Kidney capillary endothelial cell (primary cell): Measurements from ENCODE around the gene CFD.
"Not testable (repeated sequence)": the region's sequence is repeated elsewhere in the genome, so short reads cannot be mapped to it uniquely, and the experiment has no call there.

Experiments used
- DNase-seq: peaks from one replicate; pipeline ENCODE4 v3.0.0-alpha.2; 2018; ENCODE audit warnings: low spot score

CFD gene

DNA sequence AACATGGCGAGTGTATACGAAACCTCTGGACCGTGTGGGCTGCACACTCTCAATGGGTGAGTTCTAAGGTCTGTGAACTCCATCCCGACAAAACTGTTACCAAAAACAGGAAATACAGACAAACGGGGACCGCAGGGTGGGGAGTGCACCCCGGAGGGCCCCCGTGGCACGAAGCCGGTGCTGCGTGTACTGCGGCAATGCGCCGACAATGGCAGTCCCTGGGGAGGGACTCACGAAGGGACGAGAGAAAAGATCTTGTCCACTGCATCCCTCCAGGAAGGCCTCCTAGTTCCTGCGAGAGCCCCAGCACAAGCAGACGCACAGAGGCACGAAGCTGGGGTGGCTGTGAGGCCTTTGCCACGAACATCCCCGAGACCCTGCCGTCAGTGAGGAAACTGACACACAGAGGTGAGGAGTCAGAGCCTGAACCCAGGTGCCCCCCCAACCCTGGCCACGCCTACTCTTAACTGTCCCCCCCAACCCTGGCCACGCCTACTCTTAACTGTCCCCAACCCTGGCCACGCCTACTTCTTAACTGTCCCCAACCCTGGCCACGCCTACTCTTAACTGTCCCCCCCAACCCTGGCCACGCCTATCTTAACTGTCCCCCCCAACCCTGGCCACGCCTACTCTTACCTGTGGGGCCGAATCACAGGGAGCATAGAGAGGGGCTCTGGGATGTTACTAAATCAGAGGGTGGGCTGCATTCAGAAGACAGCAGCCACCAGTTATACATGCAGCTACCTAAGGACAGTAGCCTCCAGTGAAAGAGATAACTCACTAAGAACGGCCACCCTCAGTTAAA lies 29.3 kb downstream of the CFD start:
- no peak for DNase-seq

DNA sequence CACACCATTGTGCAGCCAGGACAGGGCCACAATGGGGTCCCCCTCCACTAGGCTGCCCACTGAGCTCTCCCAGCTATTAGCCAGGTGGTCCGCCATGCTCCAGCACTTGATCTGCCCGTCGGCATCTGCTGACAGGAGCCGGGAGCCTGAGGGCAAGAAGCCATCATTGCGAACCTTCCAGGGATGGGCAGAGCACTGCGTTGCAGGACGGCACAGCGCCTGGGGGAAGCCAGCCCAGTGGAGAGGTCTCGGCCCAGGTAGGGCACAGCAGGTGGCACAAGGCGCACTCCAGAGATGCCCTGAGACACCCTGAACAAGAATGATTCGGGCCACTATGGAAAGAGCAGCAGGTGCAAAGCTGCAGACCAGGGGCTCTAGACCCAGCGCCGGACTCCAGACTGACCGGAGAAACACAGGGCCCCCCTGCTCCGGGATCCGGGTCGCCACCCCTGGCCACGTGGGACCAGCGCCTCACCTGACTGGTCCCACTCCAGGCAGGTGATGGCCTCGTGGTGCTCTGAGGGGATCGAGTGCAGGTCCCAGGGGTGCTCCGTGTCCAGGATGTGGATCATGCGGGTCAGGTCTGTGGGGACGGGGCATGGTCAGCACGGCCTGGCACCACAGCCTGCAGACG lies 30.3 kb downstream of the CFD start:
- DNase-seq = no peak

DNA sequence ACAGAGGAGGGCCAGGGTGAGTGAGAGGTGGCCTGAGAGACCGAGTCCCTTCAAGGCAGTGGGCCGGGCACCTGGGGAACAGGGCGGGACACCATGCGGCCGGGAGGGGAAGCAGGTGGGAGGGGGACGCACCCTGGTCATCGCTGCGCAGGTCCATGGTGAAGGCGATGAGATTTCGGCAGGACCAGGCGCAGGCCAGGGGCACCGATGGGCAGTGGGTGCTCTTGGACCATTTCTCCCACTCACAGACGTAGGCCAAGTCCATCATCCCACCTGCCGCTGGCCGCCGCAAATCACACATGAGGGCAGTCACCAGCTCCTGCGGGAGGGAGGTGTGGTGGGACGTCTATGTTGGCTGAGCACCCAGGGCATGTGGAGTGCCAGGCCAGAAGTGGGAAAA lies 31.4 kb downstream of the CFD start:
- no peak for DNase-seq

DNA sequence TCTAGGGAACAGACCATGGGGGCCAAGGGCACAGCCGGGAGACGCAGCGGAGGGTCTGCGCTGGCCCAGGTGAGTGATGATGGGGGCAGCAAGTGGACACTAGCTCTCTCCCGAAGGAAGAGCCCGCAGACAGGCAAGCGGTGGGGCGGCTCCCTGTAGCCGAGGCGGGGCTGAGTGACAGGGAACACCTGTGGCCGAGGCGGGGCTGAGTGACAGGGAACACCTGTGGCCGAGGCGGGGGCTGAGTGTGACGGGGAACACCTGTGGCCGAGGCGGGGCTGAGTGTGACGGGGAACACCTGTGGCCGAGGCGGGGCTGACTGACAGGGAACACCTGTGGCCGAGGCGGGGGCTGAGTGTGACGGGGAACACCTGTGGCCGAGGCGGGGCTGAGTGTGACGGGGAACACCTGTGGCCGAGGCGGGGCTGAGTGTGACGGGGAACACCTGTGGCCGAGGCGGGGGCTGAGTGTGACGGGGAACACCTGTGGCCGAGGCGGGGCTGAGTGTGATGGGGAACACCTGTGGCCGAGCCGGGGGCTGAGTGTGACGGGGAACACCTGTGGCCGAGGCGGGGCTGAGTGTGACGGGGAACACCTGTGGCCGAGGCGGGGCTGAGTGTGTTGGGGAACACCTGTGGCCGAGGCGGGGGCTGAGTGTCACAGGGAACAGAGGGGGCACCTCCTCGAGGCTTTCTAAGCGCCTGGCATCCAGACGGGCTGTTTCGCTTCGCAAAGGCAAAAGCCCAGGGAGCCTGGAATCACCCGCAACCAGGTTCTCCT lies 32.1 kb downstream of the CFD start:
- not testable (repeated sequence) for DNase-seq

DNA sequence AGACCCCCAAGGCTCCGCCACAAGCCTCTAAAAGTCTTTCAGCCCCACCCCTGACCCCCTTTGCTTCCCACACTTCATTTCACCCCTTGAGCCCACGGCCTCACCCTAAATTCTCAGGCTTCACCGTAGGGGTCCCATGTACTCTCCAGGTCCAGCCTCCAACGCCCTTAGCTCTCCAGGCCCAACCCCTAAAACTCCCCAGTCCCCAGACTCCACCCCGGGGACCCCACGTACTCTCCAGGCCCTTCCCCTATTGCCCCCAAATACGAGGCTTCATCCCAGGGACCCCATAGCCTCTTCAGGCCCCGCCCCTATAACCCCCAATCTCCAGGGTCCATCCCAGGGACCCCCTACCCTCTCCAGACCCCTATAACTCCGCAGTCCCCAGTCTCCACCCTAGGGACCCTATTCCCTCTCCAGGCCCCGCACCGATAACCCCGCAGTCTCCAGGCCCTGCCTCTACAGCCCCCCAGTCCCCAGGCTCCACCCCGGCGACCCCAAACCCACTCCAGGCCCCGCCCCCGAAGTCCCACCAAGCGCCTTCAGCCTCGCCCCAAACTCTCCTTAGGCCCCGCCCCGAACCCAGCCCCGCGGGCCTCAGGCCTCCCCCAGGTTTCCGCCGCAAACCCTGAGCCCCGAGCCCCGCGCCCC lies 32.9 kb downstream of the CFD start:
- no peak for DNase-seq

DNA sequence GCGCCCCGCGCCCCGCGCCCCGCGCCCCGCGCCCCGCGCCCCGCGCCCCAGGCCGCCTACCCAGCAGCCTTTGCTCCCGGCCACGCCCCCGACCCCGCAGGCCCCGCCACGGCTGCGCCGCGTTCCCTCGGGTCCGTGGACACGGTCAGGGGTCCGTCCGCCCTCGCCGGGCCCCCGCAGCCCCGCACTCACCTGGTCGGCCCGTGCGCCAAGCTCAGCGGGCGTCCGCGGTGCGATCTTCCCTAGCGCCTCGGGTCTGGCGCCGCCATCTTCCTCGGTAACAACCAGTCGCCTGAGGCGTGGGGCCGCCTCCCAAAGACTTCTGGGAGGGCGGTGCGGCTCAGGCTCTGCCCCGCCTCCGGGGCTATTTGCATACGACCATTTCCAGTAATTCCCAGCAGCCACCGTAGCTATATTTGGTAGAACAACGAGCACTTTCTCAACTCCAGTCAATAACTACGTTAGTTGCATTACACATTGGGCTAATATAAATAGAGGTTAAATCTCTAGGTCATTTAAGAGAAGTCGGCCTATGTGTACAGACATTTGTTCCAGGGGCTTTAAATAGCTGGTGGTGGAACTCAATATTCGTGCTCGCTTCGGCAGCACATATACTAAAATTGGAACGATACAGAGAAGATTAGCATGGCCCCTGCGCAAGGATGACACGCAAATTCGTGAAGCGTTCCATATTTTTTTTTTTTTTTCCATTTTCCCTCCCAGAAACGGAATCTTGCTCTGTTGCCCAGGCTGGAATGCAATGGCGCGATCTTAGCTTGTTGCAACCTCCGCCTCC lies 33.6 kb downstream of the CFD start, which contains the start of the genes MED16 and RNU6-9:
Gene MED16, minus strand, starts transcription at position 294 of the 796 bp plus-strand sequence. CDS start 2,056 bp downstream, outside the sequence.
Gene RNU6-9, plus strand, starts transcription at position 591 of the 796 bp plus-strand sequence.
- peak; percentile 92 for DNase-seq

DNA sequence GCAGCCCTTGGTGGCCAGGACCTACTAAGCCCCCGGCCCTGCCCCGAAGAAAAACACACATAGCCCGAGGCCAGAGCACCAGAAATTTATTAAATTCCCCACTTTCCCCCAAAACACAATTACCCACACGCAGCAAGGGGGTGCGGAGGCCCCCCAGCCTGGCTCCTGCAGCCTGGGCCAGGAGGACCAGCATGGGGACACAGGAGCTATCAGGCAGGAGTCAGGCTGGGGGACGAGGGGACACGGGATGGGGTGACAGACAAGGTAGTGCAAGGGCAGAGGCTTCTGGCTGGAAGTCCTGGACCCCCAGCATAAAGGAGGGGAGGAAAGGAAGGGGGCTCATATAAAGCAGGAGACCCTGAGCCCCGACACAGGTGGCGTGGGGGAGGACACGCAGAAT lies 37.0 kb downstream of the CFD start:
- DNase-seq = no peak

DNA sequence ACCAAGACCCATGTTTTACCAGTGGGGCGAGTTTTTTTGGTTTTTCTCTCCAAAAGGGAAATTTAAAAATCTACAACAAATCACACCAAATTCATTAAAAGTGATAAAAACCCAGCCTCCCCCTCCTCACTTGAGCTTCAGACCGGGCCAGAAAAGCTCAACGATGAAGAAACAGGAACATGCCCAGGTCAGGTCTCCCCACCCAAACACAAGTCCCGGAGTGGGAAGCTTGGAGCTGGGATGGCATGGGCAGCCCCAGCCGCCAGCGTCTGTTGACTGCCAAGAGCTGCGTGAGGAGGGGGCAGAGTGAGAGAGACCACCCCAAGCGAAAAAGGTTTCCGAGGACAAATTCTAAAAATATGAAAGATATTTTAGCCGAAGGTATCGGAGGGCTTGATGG lies 37.5 kb downstream of the CFD start:
- no peak for DNase-seq

DNA sequence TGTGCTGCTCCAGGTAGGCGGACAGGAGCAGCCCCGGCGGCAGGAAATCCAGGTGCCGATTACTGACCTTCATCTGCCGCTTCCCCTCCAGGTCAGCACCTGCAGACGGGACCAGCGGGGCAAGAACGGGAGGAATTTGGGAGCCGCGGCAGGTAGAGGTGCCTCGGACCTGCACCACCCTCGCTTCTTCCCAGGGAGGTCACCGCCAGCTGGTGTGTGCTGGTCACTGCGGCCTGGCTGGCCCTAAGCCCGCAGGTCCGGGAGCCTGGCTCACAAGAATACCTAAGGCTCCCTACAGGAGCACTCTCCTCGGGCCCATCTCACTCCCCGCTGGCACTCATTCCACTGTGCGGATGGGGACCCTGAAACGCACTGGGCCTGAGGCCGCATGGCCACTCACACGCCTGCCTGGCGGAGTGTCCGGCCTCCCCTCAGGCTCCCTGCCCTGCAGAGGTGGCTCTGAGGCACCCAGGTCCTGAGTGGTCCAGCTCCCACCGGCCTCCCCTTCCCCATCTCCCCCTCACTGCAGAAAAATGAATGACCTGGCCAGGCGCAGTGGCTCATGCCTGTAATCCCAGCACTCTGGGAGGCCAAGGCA lies 38.1 kb downstream of the CFD start:
- no peak for DNase-seq

DNA sequence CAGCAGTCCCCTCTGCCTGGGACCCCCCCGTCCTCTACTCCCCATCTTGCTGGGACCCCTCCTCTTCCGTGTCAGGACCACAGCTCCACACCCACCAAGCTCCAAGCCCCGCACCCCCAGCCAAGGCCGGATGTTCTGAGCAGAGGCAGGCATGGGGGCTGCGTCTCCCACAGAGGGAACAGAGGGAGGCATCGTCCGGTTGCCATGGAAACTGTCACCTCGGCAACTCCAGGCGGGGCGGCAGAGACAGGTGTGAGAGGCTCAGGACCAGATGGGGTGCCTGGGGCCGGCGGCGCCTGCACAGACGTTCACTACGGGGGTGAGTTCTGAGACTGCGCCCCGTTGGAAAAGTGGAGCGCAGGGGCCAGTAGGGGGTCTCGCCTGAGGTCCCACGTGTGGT lies 39.2 kb downstream of the CFD start:
- no peak for DNase-seq

DNA sequence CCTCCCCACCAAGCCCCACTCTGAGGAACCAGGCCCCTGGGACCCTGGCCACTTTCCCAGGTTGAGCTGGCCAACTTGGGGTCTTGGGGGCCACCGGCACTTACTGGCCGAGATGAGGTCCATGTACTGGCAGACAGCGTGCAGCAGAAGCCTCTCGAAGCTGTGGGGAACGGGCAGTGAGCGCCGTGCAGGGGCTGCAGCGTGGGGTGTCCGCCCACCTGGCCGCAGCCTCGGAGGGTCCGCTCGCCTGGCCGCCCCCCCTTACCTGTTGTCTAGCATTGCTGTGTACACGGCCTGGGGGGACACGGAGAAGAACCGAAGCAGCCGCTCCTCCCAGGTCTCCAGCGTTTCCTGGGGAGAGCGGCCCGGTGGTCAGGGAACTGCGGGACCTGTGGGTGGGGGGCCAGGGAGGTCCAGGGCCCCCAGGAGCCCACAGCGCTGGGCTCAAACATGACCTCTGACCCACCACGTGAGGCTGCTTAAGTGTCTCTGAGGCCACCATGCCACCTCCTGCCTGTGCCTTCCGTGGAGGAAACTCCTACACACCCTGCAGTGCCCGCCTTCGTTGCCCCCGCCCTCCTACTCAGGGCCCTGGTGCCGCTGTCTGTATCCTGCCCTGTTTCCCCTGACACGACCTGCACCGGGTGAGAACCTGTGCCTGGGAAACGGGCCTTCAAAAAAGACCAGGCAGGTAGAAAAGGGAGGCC lies 40.0 kb downstream of the CFD start:
- no peak for DNase-seq

DNA sequence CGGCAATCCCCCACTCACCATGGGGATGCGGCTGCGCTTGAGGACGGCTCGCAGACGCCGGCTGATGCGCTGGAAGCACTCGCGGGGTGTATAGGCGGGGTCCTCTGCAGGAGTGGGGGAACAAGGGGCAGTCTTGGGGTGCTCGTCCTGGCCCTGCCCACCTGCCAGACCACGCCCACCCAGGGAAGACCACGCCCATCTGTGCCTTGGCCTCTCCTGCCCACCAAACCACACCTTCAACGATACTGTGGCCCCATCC lies 40.5 kb downstream of the CFD start:
- no peak for DNase-seq

DNA sequence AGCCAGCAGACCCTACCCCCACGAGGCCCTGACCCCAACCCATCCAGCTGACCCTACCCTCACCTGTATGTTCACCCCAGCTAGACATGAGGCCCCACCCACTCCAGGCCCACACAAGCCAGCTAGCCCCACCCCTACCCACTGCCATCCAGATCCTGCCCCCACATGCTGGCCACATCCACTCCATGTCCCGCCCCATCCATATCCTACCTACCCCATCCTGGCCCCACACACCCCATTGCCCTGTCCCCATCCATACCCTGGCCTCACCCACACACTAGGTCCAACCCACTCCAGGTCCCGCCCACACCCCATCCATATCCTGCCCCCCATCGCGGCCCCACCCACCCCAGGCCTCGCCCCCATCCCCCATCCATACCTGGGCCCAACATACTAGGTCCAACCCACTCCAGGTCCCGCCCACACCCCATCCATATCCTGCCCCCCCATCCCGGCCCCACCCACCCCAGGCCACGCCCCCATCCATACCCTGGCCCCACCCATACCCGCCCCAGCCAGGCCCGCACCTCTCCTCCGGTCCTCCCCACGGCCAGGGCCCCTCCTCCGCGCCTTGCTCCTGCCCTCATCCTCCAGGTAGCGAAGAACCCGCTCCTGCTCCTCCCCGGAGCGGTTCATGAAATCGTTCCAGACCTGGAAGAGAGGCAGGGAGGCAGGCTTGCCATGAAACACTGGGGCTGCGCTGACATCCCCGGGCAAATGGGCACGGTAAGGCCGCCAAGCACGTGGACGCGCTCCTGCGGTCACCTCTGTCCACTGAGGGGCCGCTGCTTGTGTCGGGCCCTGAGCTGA lies 41.0 kb downstream of the CFD start:
- DNase-seq = no peak

DNA sequence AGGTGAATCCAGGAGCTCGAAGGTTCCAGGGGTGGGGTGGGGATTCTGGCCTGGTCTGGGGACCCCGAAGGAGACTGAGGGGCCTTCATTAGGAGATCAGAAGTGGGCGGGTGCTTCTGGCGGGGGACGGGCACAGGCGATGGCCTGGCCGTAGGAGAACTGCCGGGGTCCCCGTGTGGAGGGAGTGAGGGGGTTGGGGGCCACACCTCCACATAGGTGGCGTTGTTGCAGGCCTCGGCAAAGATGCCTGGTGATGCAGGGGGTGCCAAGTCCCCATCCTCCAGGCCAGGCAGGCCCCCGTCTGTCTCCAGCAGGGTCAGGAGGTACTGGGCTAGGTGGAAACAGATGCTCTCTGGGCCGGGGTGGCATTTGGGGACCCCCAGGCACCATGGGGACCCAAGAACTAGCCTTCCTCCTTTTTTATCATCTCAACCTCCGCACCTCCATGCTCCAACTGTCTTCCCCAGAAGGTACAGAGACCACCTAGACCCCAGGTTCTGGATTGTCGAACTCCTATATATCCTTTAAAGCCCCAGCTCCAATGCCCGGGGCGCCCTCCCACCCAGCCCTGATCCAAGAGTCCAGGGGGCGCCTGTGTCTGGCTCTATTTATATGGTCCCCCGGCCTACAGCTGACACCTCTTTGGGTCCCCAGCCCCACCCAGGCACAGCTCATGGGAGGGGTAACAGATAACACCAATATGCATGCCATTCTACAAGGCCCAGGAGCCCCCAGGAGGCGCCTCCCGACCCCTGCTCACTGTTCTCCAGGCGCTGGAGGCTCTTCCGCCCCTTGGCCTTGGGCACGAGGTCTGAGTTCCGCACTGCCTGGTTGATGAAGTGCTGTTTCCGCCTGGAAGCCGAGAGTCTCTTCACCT lies 42.0 kb downstream of the CFD start:
- DNase-seq = no peak

DNA sequence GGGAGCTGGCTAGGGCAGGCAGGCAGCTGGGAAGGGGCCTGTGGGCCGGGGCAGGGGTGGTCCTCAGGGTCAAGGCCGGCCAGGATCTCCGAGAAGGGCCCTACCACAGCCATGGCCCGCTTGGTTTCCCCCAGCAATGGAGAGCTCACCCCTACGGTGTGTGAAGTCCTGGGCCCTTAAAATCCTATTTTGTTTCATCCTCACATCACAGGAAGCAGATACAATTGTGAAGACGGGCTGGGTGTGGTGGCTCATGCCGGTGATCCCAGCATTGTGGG lies 42.6 kb downstream of the CFD start:
- DNase-seq = no peak

DNA sequence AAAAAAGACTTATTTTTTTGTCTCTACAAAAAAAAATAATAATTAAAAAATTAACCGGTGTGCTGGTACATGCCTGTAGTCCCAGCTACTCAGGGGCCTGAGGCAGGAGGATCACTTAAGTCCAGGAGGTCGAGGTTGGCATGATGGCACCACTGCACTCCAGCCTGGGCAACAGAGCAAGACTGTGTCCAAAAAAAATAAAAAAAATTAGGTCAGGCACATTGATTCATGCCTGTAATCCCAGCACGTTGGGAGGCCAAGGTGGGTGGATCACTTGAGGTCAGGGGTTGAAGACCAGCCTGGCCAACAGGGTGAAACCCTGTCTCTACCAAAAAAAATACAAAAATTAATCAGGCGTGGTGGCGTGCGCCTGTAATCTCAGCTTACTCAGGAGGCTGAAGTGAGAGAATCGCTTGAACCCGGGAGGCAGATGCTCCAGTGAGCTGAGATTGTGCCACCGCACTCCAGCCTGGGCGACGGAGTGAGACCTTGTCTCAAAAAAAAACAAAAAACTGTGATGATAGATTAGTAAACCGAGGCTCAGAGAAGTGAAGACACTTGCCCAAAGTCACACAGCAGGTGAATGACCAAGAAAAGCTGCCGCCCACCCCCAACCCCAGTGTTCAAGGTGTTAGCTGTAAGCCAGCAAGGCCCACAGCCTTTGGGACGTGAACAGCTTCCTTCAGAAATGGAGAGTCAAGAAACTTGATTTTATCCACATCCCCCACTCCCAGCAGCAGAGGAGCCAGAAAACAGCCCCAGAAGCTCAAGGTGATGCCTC lies 43.2 kb downstream of the CFD start:
- no peak for DNase-seq

DNA sequence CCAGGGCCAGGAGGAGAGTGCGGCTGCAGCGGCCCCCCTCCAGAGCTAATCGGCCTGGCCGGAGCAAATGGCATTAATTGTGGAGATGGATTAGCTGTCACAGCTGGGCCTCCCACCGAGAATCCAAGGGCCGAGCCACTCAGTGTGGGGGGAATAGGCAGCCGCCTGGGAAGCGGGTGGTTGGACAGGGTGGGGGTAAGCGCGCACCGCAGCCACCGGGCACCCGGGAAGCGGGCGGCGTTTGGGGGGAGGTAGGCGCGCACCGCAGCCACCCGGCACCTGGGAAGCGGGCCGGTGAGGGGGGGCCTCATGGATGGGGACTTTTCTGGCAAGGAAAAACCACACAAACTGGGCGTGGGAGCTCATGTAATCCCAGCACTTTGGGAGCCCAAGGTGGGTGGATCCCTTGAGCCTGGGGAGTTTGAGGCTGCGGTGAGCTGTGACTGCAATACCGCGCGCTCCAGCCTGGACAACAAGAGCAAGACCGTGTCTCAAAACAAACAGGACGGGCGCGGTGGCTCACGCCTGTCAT lies 43.9 kb downstream of the CFD start:
- no peak for DNase-seq

DNA sequence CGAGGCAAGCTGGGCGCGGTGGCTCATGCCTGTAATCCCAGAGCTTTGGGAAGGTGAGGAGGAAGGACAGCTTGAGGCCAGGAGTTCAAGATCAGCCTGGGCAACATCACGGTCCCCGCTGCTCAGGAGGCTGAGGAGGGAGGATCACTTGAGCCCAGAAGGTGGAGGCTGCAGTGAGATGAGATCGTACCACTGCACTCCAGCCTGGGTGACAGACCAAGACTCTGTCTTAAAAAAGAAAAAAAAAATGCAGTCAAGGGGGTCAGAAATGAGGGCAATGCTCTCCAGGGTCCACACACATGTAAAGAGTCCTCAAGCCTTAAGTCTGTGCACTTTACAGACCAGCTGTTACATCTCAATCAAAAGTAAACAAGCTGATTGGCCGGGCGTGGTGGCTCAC lies 45.1 kb downstream of the CFD start:
- DNase-seq = no peak
